Large intestine (tissue), 3 donors: ENCODE results near the gene BCL2L12. TPM values are rescaled to one million over a fixed set of nuclear protein-coding genes. Genes with fewer than 3 reads are reported as not detected.

Experiments
- DNase-seq, 2 donors: peaks; one replicate each; pipeline versions ENCODE4 v3.0.0 to v3.0.0-alpha.2; 2013
- H3K27ac ChIP-seq: one replicate; pipeline ENCODE4 v1.5.1; 2013; ENCODE audit warnings: low read length
- H3K27me3 ChIP-seq: 2 replicates; pipeline ENCODE4 v1.6.1; 2013; ENCODE audit warnings: low read length; ENCODE audit not compliant: control insufficient read depth, insufficient read depth
- H3K36me3 ChIP-seq: 2 replicates; pipeline ENCODE4 v1.6.1; 2013; ENCODE audit warnings: low read length; ENCODE audit not compliant: control insufficient read depth, insufficient read depth
- H3K4me1 ChIP-seq: one replicate; pipeline ENCODE4 v1.6.1; 2013; ENCODE audit warnings: low read length; ENCODE audit not compliant: control insufficient read depth, insufficient read depth
- H3K4me3 ChIP-seq: one replicate; pipeline ENCODE4 v1.5.1; 2013; ENCODE audit warnings: low read length
- H3K9me3 ChIP-seq: one replicate; pipeline ENCODE4 v1.6.1; 2013; ENCODE audit warnings: mild to moderate bottlenecking, low read depth, low read length, moderate library complexity; ENCODE audit not compliant: control insufficient read depth
- WGBS: methylation state at CpG from one replicate; pipeline ENCODE4 v1.1.5; 2013; ENCODE audit warnings: low lambda C conversion rate; ENCODE audit not compliant: insufficient coverage; 5-methylcytosine and 5-hydroxymethylcytosine counted together
- polyA plus RNA-seq: library from polyadenylated mRNA; unstranded; fragments of 120-200 nt; gene quantifications from one replicate; pipeline ENCODE4 v1.2.1, GENCODE V29; 2013

Gene BCL2L12
- polyA plus RNA-seq, 1 donor: 22.4 TPM

DNA sequence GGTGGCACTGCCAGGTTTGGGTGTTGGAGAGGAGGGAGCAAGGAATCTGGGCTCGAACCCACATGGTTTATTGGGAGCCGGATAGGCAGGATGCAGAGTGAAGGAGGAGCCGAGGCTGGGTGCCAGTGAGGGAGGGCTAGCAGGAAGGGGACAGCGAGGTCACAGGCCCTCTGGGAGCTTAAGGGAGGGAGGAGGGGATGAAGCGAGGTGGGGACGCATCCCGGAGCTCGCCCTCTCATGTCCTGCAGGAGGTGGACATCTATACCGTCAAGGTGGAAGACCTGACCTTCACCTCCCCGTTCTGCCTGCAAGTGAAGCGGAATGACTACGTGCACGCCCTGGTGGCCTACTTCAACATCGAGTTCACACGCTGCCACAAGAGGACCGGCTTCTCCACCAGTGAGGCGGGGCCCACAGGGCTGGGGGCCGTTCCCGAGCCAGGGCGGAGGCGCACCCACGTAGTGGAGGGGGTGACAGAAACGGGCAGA lies 20.2 kb downstream of the BCL2L12 start:
- Histone ChIP-seq H3K4me1 (peaks cover 17% of the 10 kb centered on the region), H3K4me3 (no peak overlapping the region), H3K27ac (no peak overlapping the region), H3K9me3 (peaks cover 8% of the 10 kb centered on the region), H3K36me3 (peaks cover 62% of the 10 kb centered on the region), H3K27me3 (peaks cover 20% of the 10 kb centered on the region)
- DNase-seq: no peak
- no CpG with 5 or more reads among the region's 23 CpGs for WGBS

DNA sequence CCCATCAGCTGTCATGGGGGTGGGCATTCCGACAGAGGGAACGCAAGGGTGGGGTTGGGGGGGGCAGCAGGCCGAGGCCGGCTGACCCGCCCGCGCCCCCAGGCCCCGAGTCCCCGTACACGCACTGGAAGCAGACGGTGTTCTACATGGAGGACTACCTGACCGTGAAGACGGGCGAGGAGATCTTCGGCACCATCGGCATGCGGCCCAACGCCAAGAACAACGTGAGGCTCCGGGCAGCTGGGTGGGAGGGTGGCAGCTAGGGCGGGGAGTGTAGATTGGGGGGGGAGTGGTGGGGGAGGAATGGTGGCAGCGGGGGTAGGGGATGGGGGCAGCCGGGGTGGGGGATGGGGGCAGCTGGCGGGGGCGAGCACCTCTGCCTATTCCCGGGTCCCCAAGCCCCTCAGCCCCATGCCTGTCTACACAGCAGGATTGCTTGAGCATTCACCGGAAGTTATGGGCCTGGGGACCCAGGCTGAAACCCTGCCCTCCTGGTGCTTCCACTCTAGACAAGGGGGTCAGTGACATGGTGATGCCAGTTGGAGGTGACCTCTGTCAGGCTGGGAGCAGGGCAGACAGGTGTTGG lies 20.9 kb downstream of the BCL2L12 start:
- Histone ChIP-seq H3K27me3 (peaks cover 27% of the 10 kb centered on the region), H3K36me3 (peaks cover 57% of the 10 kb centered on the region), H3K27ac (no peak overlapping the region), H3K4me3 (no peak overlapping the region), H3K9me3 (peaks cover 8% of the 10 kb centered on the region), H3K4me1 (peaks cover 18% of the 10 kb centered on the region)
- WGBS: no CpG with 5 or more reads among the region's 27 CpGs
- DNase-seq: no peak

DNA sequence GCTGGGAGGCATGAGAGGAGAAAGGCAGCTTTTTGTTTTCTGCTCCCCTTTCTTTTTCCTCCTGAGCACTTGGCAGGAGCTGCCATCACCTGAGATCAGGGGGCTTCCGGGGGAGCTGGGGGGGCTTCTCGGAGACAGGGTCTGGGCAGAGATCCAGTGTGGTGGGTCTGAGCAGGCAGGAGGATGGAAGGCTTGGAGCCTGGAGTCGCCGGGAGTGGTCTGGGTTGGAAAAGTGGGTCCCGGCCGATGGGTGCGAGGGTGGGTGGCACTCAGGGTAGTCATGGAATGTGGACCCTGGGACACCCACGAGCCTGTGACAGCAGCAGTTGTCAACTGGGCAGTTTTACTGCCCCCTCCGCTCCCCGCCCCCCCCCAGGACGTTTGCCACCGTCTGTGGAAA lies 21.4 kb downstream of the BCL2L12 start:
- no peak for DNase-seq
- H3K27ac ChIP-seq: no peak overlapping the region
- H3K27me3 ChIP-seq: peaks cover 33% of the 10 kb centered on the region
- H3K4me3 ChIP-seq: no peak overlapping the region
- no CpG with 5 or more reads among the region's 12 CpGs for WGBS
- peaks cover 52% of the 10 kb centered on the region for H3K36me3 ChIP-seq
- peaks cover 5% of the 10 kb centered on the region for H3K9me3 ChIP-seq
- H3K4me1 ChIP-seq: peaks cover 18% of the 10 kb centered on the region

DNA sequence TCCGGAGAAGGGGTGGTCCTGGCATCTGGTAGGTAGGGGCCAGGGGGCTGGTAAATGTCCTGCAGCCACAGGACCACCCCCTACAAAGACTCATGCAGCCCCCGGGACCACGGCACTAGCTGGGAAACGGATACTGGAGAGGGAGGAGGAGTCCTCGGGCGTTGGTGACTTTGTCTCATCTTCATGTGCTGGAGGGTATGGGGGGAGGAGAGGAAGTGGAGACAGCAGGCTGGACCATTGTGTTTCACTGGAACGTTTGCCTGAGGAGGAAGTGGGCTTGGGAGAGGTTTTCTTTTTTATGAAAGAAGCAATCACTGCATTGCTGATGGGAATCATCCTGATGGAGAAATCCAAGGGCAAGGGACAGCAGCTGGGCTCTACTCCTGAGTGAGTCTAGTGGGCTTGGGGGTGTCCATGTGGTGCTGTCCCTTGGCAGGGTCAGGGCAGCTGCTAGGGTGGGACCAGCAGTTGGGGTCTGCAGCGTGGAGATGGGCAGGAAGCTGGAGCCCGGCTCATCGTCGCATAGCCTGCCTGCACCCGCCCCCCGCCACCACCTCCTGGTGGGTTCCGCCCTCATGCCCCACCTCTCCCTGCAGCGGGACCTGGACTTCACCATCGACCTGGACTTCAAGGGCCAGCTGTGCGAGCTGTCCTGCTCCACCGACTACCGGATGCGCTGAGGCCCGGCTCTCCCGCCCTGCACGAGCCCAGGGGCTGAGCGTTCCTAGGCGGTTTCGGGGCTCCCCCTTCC lies 22.0 kb downstream of the BCL2L12 start:
- Histone ChIP-seq H3K4me1 (peaks cover 18% of the 10 kb centered on the region), H3K27me3 (peaks cover 39% of the 10 kb centered on the region), H3K36me3 (peaks cover 47% of the 10 kb centered on the region), H3K4me3 (no peak overlapping the region), H3K27ac (peak overlapping the region; percentile 26), H3K9me3 (peaks cover 5% of the 10 kb centered on the region)
- WGBS: no CpG with 5 or more reads among the region's 26 CpGs
- DNase-seq: no peak

DNA sequence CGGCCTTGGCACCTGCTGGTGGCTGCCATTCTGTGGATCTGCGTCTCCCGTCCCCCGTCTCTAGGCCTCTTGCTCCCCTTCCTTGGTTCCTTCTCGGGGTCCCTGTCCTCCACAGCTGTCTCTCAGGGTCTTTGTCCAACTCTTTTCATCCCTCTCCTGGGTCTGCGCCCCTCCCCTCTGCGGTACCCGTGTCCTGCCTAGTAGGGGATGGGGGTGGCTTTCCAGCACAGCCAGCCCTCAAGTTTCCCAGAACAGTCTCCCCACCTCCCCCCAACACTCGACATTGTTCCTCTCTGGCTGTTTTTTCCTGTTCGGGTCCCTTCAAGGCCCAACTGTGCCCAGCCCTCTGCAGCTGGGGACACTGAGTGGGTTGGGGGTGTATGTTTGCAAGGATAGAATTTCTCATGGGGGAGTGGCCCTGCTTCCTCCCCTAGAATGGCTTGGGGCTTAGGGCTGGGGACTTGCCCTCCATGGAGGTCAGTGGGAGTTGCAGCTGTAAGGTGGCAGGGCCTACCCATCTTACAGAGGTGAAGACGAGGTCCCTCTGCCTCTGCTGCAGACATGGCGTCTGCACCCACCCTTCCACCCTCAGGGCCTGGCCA lies 22.9 kb downstream of the BCL2L12 start:
- Histone ChIP-seq H3K36me3 (peaks cover 41% of the 10 kb centered on the region), H3K4me3 (no peak overlapping the region), H3K4me1 (peaks cover 18% of the 10 kb centered on the region), H3K9me3 (peaks cover 5% of the 10 kb centered on the region), H3K27me3 (peaks cover 44% of the 10 kb centered on the region), H3K27ac (no peak overlapping the region)
- 40% methylated on average over 1 of the region's 12 CpGs for WGBS
- peak in 1 of 2 donors; percentile 30 for DNase-seq

DNA sequence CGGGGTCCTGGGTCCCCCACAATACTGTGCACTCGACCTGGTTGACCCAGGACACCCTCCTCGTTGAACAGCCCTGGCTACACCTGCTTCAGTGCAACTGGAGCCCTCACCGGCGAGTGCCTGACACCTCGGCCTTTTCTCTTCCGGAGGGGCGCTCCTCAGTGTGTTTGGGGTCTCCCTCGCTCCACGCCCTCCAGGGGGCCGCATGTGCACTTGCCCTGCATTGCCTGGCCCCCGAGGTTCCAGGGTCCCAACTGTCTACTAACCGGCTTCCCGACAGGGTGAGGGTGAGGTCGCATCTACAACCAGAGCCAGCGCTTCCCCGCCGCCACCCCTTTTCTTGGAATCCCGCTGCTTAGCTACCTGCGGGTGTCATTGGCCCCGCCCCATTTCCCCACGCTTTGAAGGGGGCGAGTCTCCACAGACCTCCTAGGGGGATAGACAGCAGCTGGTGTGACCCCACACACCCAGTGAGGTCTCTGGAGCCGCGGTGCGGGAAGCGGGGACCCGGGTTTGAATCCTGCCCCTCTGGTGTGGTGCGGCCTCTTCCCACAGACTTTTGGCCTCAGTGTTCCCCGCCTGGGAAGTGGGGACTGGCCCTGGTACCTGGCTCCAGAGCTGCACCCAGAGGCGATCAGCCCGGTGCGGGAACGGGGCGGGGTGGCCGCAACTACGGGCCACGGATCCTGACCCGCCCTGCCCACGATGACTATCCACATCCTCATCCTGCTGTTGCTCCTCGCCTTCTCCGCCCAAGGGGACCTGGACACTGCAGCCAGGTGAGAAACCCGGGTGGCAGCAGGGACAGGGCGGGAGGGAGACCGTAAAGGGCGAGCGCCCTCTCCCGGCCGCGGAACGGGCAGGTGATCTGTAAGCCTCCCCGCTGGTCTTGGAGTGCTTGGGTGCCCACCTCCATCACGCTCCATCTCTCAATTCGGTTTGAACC lies 23.7 kb downstream of the BCL2L12 start, which contains the start of gene ADM5:
TSS of gene ADM5 (plus strand) at position 462 of the 946 bp plus-strand sequence. CDS start at position 706, 244 bp downstream.
- Histone ChIP-seq H3K36me3 (peaks cover 33% of the 10 kb centered on the region), H3K27me3 (peaks cover 44% of the 10 kb centered on the region), H3K9me3 (peaks cover 5% of the 10 kb centered on the region), H3K27ac (peak within 1 kb of the TSS; percentile 40), H3K4me3 (peak within 1 kb of the TSS; percentile 39), H3K4me1 (peaks cover 18% of the 10 kb centered on the region)
- DNase-seq: peak in 1 of 2 donors; percentile 31
- WGBS: no CpG with 5 or more reads among the region's 54 CpGs

DNA sequence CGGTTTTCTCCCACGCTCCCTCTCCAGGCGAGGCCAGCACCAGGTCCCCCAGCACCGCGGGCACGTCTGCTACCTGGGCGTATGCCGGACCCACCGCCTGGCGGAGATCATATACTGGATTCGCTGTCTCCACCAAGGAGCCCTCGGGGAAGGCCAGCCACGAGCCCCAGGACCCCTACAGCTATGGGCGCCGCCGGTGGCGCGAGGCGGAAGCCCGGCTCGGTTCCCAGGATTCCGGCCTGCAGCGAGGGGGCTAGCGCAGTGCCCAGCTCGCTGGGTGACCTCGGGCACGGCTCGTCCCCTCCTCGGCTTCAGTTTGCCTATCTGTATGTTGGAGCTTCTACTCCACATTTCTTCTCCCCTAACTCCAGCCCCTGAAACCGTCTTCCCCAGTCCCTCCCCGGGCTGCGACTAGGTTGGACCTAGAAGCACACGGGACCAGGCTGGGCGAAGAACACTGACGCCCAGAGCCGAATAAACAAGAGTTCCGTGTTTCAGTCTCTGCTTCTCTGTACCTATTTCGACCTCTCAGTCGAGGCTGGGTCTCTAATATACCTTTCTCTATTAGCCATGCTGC lies 24.4 kb downstream of the BCL2L12 start:
- H3K36me3 ChIP-seq: peaks cover 26% of the 10 kb centered on the region
- DNase-seq: no peak
- peak overlapping the region; percentile 40 for H3K27ac ChIP-seq
- H3K4me3 ChIP-seq: peak overlapping the region; percentile 39
- no CpG with 5 or more reads among the region's 39 CpGs for WGBS
- peaks cover 5% of the 10 kb centered on the region for H3K9me3 ChIP-seq
- peaks cover 44% of the 10 kb centered on the region for H3K27me3 ChIP-seq
- H3K4me1 ChIP-seq: peaks cover 18% of the 10 kb centered on the region

DNA sequence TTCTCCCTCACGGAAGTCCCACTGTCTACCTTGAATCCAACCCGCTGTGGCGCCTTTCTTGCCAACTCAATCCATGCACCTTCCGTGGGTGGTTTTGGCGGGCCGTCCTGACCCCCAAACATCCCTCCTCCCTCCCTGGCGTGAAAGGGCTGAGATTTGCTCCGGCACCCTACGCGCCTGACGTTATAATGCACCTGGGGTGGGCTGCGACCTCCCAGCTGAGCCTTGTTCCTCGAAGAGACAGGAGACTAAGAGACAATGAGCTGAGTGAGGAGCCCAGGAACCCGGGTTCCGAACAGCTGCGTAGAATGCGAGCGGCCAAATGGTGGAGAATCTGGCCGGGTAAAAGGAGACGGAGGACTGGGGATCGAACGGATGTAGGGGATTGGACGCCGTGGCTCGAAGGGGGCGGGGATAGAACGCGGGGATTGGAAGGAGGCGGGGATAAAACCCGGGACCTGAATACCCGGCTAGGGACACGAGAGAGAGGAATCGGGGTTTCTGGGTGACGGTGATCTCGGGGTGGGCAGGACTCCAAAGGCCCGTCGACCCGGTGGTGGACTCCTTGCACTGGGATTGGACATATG lies 25.0 kb downstream of the BCL2L12 start, which contains the start of gene CPT1C:
TSS of gene CPT1C (plus strand) at position 461 of the 587 bp plus-strand sequence. CDS start 1,137 bp downstream, outside the sequence.
- WGBS: no CpG with 5 or more reads among the region's 38 CpGs
- Histone ChIP-seq H3K27ac (peak within 1 kb of the TSS; percentile 40), H3K4me3 (peak within 1 kb of the TSS; percentile 39), H3K27me3 (peaks cover 44% of the 10 kb centered on the region), H3K4me1 (peaks cover 18% of the 10 kb centered on the region), H3K36me3 (peaks cover 20% of the 10 kb centered on the region), H3K9me3 (peaks cover 5% of the 10 kb centered on the region)
- DNase-seq: peak; percentile 42 to 48
